ENCODE data around the gene GPRC5D.

Gene GPRC5D

DNA sequence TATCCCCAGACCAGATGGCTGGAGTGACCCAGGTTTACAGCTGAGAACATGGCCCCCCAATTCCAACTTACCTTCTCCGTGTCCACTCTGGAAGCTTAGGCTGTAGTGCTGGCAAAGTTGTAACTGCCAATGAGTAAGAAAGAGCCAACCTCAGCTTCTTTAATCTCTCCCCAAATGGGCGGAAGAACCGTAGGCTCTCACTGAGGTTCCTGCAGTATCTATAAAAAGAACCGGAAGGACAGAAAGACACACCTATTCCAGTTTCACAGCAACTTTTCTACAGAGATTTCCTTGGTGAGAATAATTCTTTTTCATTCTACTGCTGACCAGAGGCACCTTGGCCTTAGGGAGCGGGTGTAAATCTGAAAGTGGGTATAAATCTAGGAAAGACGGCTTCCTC, at the start of gene GPRC5D:
Gene GPRC5D (minus strand): TSS at position 135 of the 400 bp plus-strand sequence. CDS start 1,786 bp downstream, outside the sequence.
- DNase-seq, result no peak

GRCh38 chr12:13001775-13002040, 49.7 kb upstream of the GPRC5D start:
- DNase-seq, result no peak

GRCh38 chr12:13000925-13001774, 49.2 kb upstream of the GPRC5D start:
- peak; percentile 60 for DNase-seq

GRCh38 chr12:13000616-13000924, 48.6 kb upstream of the GPRC5D start:
- DNase-seq, result no peak

DNA sequence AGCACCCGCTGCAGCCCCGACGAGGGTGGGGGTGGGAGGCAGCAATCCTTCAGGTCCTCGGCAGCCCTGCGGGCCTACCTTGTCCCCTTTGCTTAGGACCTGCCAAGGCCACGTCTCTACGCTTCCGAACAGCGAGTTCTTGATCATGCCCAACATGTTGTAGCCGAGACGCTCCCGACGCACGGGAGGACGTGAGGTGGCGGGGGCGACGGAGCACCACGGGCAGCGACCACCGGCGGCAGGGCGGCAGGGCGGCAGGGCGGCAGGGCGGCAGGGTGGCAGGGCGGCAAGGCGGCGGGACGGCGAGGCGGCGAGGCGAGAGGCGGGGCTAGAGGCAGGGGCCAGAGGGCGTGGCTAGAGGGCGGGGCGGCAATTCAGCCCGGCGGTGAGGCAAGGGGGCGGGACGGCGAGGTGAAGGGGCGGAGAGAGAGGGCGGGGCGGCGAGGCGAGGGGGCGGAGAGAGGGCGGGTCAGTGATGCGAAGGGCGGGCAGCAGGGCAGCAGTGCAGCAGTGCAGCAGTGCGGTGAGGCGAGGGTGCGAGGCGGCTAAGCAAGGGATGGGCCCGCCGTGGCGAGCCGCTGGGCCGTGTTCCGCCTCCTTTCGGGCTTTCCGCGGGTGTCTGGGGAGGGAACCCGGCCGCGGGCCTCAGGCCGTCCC, 48.1 kb upstream of the GPRC5D start, which contains the start of gene HEBP1:
Gene HEBP1 (minus strand): TSS at position 307 of the 657 bp plus-strand sequence. CDS start 151 bp downstream, at position 156.
- DNase-seq, result peak; percentile 95

GRCh38 chr12:12999271-12999958, 47.4 kb upstream of the GPRC5D start:
- DNase-seq, result peak; percentile 5

DNA sequence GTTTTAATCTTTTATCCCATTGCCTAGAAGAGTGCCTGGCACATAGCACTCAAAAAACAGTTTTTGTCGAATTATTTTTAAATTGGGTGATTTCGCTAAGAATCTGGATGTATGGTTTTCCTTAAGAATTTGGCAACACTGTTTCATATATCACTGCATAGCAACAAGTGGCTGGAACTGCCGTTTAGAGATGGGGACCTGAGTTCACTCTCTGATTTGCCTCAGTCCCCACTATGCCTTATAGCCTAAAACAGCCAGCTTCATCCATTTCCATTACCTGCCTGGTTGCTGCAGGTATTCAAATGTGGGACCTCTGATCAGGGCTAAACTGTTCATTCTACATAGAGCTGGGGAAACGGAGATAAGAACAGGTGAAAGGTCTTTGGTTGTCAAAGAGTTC, 46.3 kb upstream of the GPRC5D start:
- no peak for DNase-seq

GRCh38 chr12:12997734-12998133, 45.8 kb upstream of the GPRC5D start:
- DNase-seq, result no peak

DNA sequence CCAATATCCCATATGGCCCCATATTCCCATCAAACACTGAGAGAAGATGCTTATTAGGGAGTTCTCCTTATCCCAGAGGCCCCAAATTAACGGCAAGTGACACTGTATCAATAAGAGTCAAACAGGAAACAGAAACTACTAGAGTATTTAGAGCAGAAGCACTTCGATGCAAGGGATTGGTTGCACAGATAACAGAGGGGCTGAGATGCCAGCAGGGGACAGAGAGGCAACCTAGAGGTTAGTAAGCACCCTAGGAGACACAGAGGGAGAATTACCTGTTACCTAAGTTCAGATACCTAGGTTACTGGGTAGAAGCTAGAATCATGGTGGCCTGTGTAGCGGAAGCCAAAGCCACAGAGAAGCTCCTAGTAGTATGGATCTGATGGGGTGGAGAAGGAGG, 45.2 kb upstream of the GPRC5D start:
- no peak for DNase-seq

- DNase-seq, result no peak
Observed at GRCh38 chr12:12996209-12996608, 44.2 kb upstream of the GPRC5D start.

GRCh38 chr12:12995088-12995487, 43.1 kb upstream of the GPRC5D start:
- no peak for DNase-seq

DNA sequence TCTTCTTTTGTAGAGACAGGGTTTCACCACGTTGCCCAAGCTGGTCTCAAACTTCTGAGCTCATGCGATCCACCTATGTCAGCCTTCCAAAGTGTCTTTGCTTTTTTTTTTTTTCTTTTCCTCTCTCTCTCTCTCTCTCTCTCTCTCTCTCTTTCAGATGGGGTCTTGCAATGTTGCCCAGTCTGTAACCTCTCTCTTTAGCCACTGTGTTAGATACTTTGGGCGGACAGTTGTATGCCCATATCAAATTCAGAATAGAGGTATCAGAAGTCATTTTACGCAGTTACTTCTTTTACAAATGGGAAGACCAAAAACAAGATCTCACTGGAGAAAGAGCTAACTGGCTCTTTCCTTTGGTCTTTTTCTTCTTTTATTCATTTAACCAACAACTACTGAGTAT, 41.4 kb upstream of the GPRC5D start:
- DNase-seq, result no peak

- DNase-seq, result no peak
Observed at GRCh38 chr12:12992418-12993130, 40.6 kb upstream of the GPRC5D start.

DNA sequence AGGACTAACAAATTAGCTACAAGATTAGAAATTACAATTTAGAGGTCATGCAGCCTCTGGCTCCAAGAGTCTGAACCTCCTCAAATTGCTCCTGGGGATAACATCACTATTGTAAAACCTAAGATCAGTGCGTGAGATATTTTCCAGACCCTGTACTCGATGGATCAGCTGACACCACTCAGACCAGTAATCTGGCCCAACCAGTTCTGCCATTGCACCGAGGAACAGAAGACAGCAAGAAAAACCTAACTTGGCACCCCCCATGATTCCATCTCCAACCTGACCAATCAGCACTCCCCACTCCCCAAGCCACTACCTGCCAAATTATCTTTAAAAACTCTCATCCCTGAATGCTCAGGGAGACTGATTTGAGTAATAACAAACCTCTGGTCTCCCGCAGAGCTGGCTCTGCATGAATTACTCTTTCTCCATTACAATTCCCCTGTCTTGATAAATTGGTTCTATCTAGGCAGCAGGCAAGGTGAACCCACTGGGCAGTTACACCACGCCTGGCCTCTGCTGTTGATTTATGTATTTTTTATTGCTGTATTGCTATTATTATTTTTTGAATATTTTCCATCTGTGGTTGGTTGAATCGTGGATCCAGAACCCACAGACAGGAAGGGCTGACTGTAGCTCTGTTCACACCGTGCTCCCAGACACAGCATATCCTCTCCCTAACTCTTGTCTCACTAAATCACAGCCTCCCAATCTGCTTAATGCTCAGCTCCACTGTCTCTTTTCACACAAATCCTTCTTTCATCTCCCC, 38.9 kb upstream of the GPRC5D start:
- no peak for DNase-seq

DNA sequence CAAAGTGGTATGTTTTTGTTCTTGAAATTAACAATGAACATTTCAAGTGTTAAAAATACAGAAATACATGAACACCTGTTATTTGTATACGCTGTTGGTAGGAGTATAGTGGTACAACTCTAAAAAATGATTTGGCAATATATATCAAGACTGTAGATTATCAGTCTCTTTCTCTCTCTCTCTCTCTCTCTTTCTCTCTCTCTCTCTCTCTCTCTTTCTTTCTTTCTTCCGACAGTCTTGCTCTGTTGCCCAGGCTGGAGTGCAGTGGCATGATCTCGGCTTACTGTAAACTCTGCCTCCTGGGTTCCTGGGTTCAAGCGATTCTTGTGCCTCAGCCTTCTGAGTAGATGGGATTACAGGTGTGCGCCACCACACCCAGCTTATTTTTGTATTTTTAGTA, 35.5 kb upstream of the GPRC5D start:
- no peak for DNase-seq

DNA sequence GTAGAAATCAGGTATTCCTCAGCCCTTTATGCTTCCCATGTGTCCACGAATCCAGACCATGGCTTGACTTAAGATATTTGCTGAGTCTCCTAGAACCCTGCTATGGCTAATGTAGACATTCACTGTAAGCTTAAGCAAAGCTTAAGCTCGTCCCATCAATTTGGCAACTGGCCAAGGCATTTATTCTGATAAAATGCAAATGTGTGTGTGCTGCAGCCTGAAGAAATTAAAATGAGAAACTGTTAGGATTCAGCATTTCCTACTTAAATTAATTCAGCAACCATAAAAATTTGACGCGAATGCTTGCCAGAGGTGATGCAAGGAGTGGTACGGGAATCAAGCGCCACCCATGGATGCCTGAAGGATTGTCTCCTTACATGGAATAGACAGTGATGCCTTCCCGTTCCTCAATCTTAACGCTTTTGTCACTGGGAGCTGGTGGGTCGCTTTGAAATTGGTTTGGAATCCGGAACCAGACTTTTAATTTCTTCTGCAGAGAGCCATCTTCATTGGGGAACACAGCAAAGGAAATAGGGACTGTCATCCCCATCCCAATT, 34.9 kb upstream of the GPRC5D start:
- DNase-seq, result no peak

- peak; percentile 10 for DNase-seq
Observed at GRCh38 chr12:12985817-12986408, 33.9 kb upstream of the GPRC5D start.

GRCh38 chr12:12984149-12984548, 32.2 kb upstream of the GPRC5D start:
- no peak for DNase-seq

- peak; percentile 30 for DNase-seq
Observed at GRCh38 chr12:12983420-12984035, 31.6 kb upstream of the GPRC5D start.

DNA sequence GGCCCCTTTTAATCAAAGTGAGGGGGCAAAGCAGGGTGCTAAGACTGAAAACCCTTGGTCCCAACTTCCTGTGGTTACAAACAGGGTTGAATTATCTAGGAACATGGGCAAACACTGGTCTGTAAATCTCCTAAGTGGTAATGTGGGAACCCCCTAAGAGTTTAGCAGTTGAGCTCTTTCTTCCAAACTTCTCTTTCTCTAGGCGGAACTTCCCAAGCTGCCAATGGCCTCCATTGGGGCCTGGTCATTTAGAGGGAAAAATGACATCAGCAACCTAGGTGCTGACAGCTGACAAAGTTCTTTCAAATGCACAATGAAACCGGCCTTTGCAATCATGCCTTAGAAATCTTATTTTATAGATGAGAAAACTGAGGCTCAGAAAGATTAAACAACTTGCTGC, 30.4 kb upstream of the GPRC5D start:
- no peak for DNase-seq

- DNase-seq, result no peak
Observed at GRCh38 chr12:12979731-12980259, 27.8 kb upstream of the GPRC5D start.

Measured in CD4-positive, alpha-beta T cell treated with Interleukin-6 for 4 hours (primary cell).